GM12875 (cell line): ENCODE data around the gene PHPT1.
"Not testable (repeated sequence)": the region's sequence is repeated elsewhere in the genome, so short reads cannot be mapped to it uniquely, and the experiment has no call there.

ENCODE experiments used
- H3K4me3 ChIP-seq: one replicate; pipeline ENCODE4 v1.5.1; 2011; ENCODE audit warnings: low read depth, low read length, control low read depth
- CTCF ChIP-seq: IDR thresholded peaks from 2 replicates; pipeline ENCODE4 v1.5.1; 2011; ENCODE audit warnings: low read depth, mild to moderate bottlenecking, control low read depth, inconsistent platforms, low read length, moderate library complexity, borderline replicate concordance; ENCODE audit not compliant: insufficient read depth

Gene PHPT1

GRCh38 chr9:136829981-136830885, 19.0 kb upstream of the PHPT1 start:
- TF ChIP-seq CTCF: no peak
- H3K4me3 ChIP-seq: no peak overlapping the region

GRCh38 chr9:136831002-136831719, 18.0 kb upstream of the PHPT1 start:
- H3K4me3 ChIP-seq: no peak overlapping the region
- TF ChIP-seq CTCF: no peak

- no peak overlapping the region for H3K4me3 ChIP-seq
- no peak for TF ChIP-seq CTCF
Measured at GRCh38 chr9:136831720-136832104, 17.5 kb upstream of the PHPT1 start.

GRCh38 chr9:136832581-136832980, 16.6 kb upstream of the PHPT1 start:
- H3K4me3 ChIP-seq: no peak overlapping the region
- TF ChIP-seq CTCF: no peak

GRCh38 chr9:136833381-136834048, 15.7 kb upstream of the PHPT1 start:
- H3K4me3 ChIP-seq: not testable (repeated sequence)

GRCh38 chr9:136835162-136835931, 13.9 kb upstream of the PHPT1 start:
- no peak for TF ChIP-seq CTCF
- H3K4me3 ChIP-seq: no peak overlapping the region
